ENCODE measurements around the gene TTF1.

Gene TTF1

GRCh38 chr9:132406554-132407122, at the start of gene TTF1:
Gene TTF1 (minus strand): TSS chr9:132406840. CDS start chr9:132402821, 4,019 bp downstream.
- peak; percentile 96 for DNase-seq (ENCODE audit: low spot score)

- no peak for DNase-seq (ENCODE audit: low spot score)
Measured at GRCh38 chr9:132456241-132456640, 49.6 kb upstream of the TTF1 start.

- DNase-seq (ENCODE audit: low spot score): no peak
Measured at GRCh38 chr9:132451276-132451675, 44.6 kb upstream of the TTF1 start.

- no peak for DNase-seq (ENCODE audit: low spot score)
Measured at GRCh38 chr9:132447902-132448301, 41.3 kb upstream of the TTF1 start.

- no peak for DNase-seq (ENCODE audit: low spot score)
Measured at GRCh38 chr9:132447346-132447745, 40.7 kb upstream of the TTF1 start.

GRCh38 chr9:132446887-132447286, 40.2 kb upstream of the TTF1 start:
- DNase-seq (ENCODE audit: low spot score): no peak

GRCh38 chr9:132443951-132444607, 37.4 kb upstream of the TTF1 start:
- DNase-seq (ENCODE audit: low spot score): no peak

GRCh38 chr9:132441404-132441803, 34.8 kb upstream of the TTF1 start:
- DNase-seq (ENCODE audit: low spot score): no peak

- DNase-seq (ENCODE audit: low spot score): no peak
Measured at GRCh38 chr9:132440735-132441134, 34.1 kb upstream of the TTF1 start.

- DNase-seq (ENCODE audit: low spot score): no peak
Measured at GRCh38 chr9:132439153-132439552, 32.5 kb upstream of the TTF1 start.

GRCh38 chr9:132434881-132435280, 28.2 kb upstream of the TTF1 start:
- no peak for DNase-seq (ENCODE audit: low spot score)

- DNase-seq (ENCODE audit: low spot score): no peak
Measured at GRCh38 chr9:132430998-132431397, 24.4 kb upstream of the TTF1 start.

- no peak for DNase-seq (ENCODE audit: low spot score)
Measured at GRCh38 chr9:132426639-132427414, 20.2 kb upstream of the TTF1 start.

- DNase-seq (ENCODE audit: low spot score): no peak
Measured at GRCh38 chr9:132425675-132426062, 19.0 kb upstream of the TTF1 start.

- no peak for DNase-seq (ENCODE audit: low spot score)
Measured at GRCh38 chr9:132424857-132425674, 18.4 kb upstream of the TTF1 start.

GRCh38 chr9:132423503-132423902, 16.9 kb upstream of the TTF1 start:
- no peak for DNase-seq (ENCODE audit: low spot score)

- DNase-seq (ENCODE audit: low spot score): no peak
Measured at GRCh38 chr9:132422574-132422973, 15.9 kb upstream of the TTF1 start.

GRCh38 chr9:132418726-132419363, 12.2 kb upstream of the TTF1 start:
- DNase-seq (ENCODE audit: low spot score): no peak

- no peak for DNase-seq (ENCODE audit: low spot score)
Measured at GRCh38 chr9:132415181-132415580, 8.5 kb upstream of the TTF1 start.

GRCh38 chr9:132414731-132415130, 8.1 kb upstream of the TTF1 start:
- no peak for DNase-seq (ENCODE audit: low spot score)

- DNase-seq (ENCODE audit: low spot score): no peak
Measured at GRCh38 chr9:132413926-132414325, 7.3 kb upstream of the TTF1 start.

GRCh38 chr9:132412089-132412488, 5.4 kb upstream of the TTF1 start:
- no peak for DNase-seq (ENCODE audit: low spot score)

All from hepatic stellate cell (primary cell).